Measurements from ENCODE around the gene DNAJA1. TPM values are rescaled to one million over a fixed set of nuclear protein-coding genes. Genes with fewer than 3 reads are reported as not detected.
"Not testable (repeated sequence)": the region's sequence is repeated elsewhere in the genome, so short reads cannot be mapped to it uniquely, and the experiment has no call there.

Gene DNAJA1
- total and polyA plus RNA-seq, 9 donors, result 62.6 to 159 (median 112) TPM

GRCh38 chr9:33081128-33081851 is 56.2 kb downstream of the DNAJA1 start:
- no peak for TF ChIP-seq POLR2A (IDR thresholded peaks at IDR 0.05)
- TF ChIP-seq, protein P1, sequence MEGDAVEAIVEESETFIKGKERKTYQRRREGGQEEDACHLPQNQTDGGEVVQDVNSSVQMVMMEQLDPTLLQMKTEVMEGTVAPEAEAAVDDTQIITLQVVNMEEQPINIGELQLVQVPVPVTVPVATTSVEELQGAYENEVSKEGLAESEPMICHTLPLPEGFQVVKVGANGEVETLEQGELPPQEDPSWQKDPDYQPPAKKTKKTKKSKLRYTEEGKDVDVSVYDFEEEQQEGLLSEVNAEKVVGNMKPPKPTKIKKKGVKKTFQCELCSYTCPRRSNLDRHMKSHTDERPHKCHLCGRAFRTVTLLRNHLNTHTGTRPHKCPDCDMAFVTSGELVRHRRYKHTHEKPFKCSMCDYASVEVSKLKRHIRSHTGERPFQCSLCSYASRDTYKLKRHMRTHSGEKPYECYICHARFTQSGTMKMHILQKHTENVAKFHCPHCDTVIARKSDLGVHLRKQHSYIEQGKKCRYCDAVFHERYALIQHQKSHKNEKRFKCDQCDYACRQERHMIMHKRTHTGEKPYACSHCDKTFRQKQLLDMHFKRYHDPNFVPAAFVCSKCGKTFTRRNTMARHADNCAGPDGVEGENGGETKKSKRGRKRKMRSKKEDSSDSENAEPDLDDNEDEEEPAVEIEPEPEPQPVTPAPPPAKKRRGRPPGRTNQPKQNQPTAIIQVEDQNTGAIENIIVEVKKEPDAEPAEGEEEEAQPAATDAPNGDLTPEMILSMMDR (IDR thresholded peaks at IDR 0.05), result peak; percentile 61 to 92 (median 87)
- no peak for TF ChIP-seq EP300 (IDR thresholded peaks at IDR 0.05)
- no peak overlapping the region for H3K4me3 ChIP-seq
- H3K9me3 ChIP-seq, result no peaks in the 10 kb centered on the region
- intact Hi-C loops (cut with DNase I), result loop anchor here in 3 of 4 donors (1.0 to 2.0 kb wide), 2 partner anchors 144 to 145 kb away; no protein-coding TSS in a partner anchor
- no peaks in the 10 kb centered on the region for H3K36me3 ChIP-seq
- WGBS, 3 donors, result 6 to 12% (median 10%) methylated on average over 9 of the region's 9 CpGs
- H3K27ac ChIP-seq, result peak overlapping the region in 1 of 2 donors; percentile 44
- no peaks in the 10 kb centered on the region for H3K4me1 ChIP-seq (ENCODE audit: insufficient read depth)
- peak in 4 of 5 donors; percentile 47 to 75 (median 51) for DNase-seq
- H3K27me3 ChIP-seq, result no peaks in the 10 kb centered on the region

GRCh38 chr9:33082128-33082527 is 57.1 kb downstream of the DNAJA1 start:
- Histone ChIP-seq H3K27ac (no peak overlapping the region), H3K4me1 (ENCODE audit: insufficient read depth) (no peaks in the 10 kb centered on the region), H3K36me3 (no peaks in the 10 kb centered on the region), H3K9me3 (no peaks in the 10 kb centered on the region), H3K27me3 (no peaks in the 10 kb centered on the region), H3K4me3 (no peak overlapping the region)
- intact Hi-C loops (cut with DNase I), result loop anchor here in 1 of 4 donors (2.0 kb wide), 1 partner anchor 143 kb away; no protein-coding TSS in a partner anchor
- TF ChIP-seq, protein P1 (IDR thresholded peaks at IDR 0.05), result no peak
- TF ChIP-seq EP300 (IDR thresholded peaks at IDR 0.05), result no peak
- TF ChIP-seq POLR2A (IDR thresholded peaks at IDR 0.05), result no peak
- 70 to 76% (median 74%) methylated on average over 5 of the region's 5 CpGs for WGBS, 3 donors
- DNase-seq, result no peak

GRCh38 chr9:33082538-33083326 is 57.7 kb downstream of the DNAJA1 start:
- no peaks in the 10 kb centered on the region for H3K36me3 ChIP-seq
- H3K27me3 ChIP-seq, result no peaks in the 10 kb centered on the region
- no peak for TF ChIP-seq POLR2A (IDR thresholded peaks at IDR 0.05)
- TF ChIP-seq, protein P1 (IDR thresholded peaks at IDR 0.05), result no peak
- no peak for TF ChIP-seq EP300 (IDR thresholded peaks at IDR 0.05)
- no peaks in the 10 kb centered on the region for H3K9me3 ChIP-seq
- WGBS, 3 donors, result 68 to 74% (median 72%) methylated on average over 8 of the region's 8 CpGs
- no peak overlapping the region for H3K4me3 ChIP-seq
- H3K27ac ChIP-seq, result no peak overlapping the region
- no peaks in the 10 kb centered on the region for H3K4me1 ChIP-seq (ENCODE audit: insufficient read depth)
- DNase-seq, result no peak
- intact Hi-C loops (cut with DNase I), result loop anchor here in 1 of 4 donors (2.0 kb wide), 1 partner anchor 142 kb away; no protein-coding TSS in a partner anchor

DNA sequence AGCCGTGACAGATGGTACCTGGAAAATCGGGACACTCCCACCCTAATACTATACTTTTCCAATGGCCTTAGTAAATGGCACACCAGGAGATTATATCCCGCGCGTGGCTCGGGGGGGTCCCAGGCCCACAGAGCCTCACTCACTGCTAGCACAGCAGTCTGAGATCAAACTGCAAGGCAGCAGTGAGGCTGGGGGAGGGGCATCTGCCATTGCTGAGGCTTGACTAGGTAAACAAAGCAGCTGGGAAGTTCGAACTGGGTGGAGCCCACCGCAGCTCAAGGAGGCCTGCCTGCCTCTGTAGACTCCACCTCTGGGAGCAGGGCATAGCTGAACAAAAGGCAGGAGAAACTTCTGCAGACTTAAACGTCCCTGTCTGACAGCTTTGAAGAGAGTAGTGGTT is 60.6 kb downstream of the DNAJA1 start:
- H3K27me3 ChIP-seq; H3K27ac ChIP-seq; H3K36me3 ChIP-seq; intact Hi-C loops (cut with DNase I); H3K4me1 ChIP-seq (ENCODE audit: insufficient read depth); DNase-seq; H3K4me3 ChIP-seq; H3K9me3 ChIP-seq: not testable (repeated sequence)
- WGBS, 3 donors, result 85 to 87% (median 86%) methylated on average over 9 of the region's 9 CpGs

Other genes with a start within 250 kb of the DNAJA1 start
- under 1 TPM in 4 of 7 donors, not detected in 3; 0.05 to 0.69 (median 0.25) TPM for gene TMEM215, start 241.7 kb upstream of the DNAJA1 start, total RNA-seq
- gene TMEM215, start 241.7 kb upstream of the DNAJA1 start, polyA plus RNA-seq, result under 1 TPM; 0.35 TPM
- gene APTX, start 23.6 kb upstream of the DNAJA1 start, total RNA-seq, result 10 to 100 TPM; 14.9 to 31.0 (median 23.6) TPM
- gene APTX, start 23.6 kb upstream of the DNAJA1 start, polyA plus RNA-seq, result 10 to 100 TPM; 21.9 to 38.4 TPM
- 10 to 100 TPM; 14.9 to 28.6 (median 25.6) TPM for gene SMU1, start 51.4 kb downstream of the DNAJA1 start, total RNA-seq
- gene SMU1, start 51.4 kb downstream of the DNAJA1 start, polyA plus RNA-seq, result 10 to 100 TPM; 12.2 to 22.3 TPM
- gene B4GALT1, start 142.1 kb downstream of the DNAJA1 start, total RNA-seq, result 100 to 1,000 TPM in 3 of 7 donors, 10 to 100 TPM in 4; 77.9 to 226 (median 88.3) TPM
- 100 to 1,000 TPM in 1 of 2 donors, 10 to 100 TPM in 1; 35.8 to 120 TPM for gene B4GALT1, start 142.1 kb downstream of the DNAJA1 start, polyA plus RNA-seq
- gene SPINK4, start 214.9 kb downstream of the DNAJA1 start, total RNA-seq, result not detected
- not detected for gene SPINK4, start 214.9 kb downstream of the DNAJA1 start, polyA plus RNA-seq
- 10 to 100 TPM; 41.0 to 70.9 (median 59.6) TPM for gene BAG1, start 239.4 kb downstream of the DNAJA1 start, total RNA-seq
- 10 to 100 TPM; 48.2 to 67.8 TPM for gene BAG1, start 239.4 kb downstream of the DNAJA1 start, polyA plus RNA-seq
- 10 to 100 TPM; 39.7 to 57.1 (median 45.1) TPM for gene CHMP5, start 239.8 kb downstream of the DNAJA1 start, total RNA-seq
- gene CHMP5, start 239.8 kb downstream of the DNAJA1 start, polyA plus RNA-seq, result 10 to 100 TPM; 56.4 to 66.5 TPM